K562 (cell line): ENCODE data around the gene CD93. TPM values are rescaled to one million over a fixed set of nuclear protein-coding genes. Genes with fewer than 3 reads are reported as not detected.

Experiments used
- ATF6 ChIP-seq: sonication (generic); formaldehyde crosslinking; IDR thresholded peaks from 2 replicates; pipeline ENCODE4 v1.4.0; 2020; ENCODE audit warnings: mild to moderate bottlenecking, missing genetic modification reagents
- BCOR ChIP-seq: fragments of 450-650 bp; IDR thresholded peaks from 2 replicates; pipeline ENCODE4 v1.6.1; 2016
- CHD1 ChIP-seq: fragments of 200-600 bp; sonication (generic); IDR thresholded peaks from one replicate; pipeline ENCODE4 v1.6.1; 2012; ENCODE audit warnings: mild to moderate bottlenecking, moderate library complexity, low read length, inconsistent platforms
- CSDE1 ChIP-seq, 2 experiments: fragments of 450-650 bp; IDR thresholded peaks; 2 replicates each; pipeline ENCODE4 v1.6.1; 2016; ENCODE audit warnings: mild to moderate bottlenecking in 1 of 2
- GATAD2B ChIP-seq: fragments of 450-650 bp; IDR thresholded peaks from 2 replicates; pipeline ENCODE4 v1.6.1; 2017; ENCODE audit warnings: mild to moderate bottlenecking, borderline replicate concordance
- HDAC6 ChIP-seq: IDR thresholded peaks from 2 replicates; pipeline ENCODE4 v1.6.1; 2012; ENCODE audit warnings: low read depth, mild to moderate bottlenecking, control low read depth, inconsistent platforms, low read length, moderate library complexity
- HDGF ChIP-seq: fragments of 450-650 bp; IDR thresholded peaks from 2 replicates; pipeline ENCODE4 v1.6.1; 2016
- ILF3 ChIP-seq: fragments of 450-650 bp; IDR thresholded peaks from 2 replicates; pipeline ENCODE4 v1.6.1; 2018; ENCODE audit warnings: antibody characterized with exemption, mild to moderate bottlenecking, moderate library complexity, borderline replicate concordance
- KAT7 ChIP-seq: sonication (generic); formaldehyde crosslinking; IDR thresholded peaks from 2 replicates; pipeline ENCODE4 v1.8.0; 2022; ENCODE audit warnings: missing genetic modification reagents, mild to moderate bottlenecking, borderline replicate concordance
- NCOA2 ChIP-seq, 2 experiments: fragments of 450-650 bp; IDR thresholded peaks; 2 replicates each; pipeline ENCODE4 v1.6.1; 2018; ENCODE audit warnings: mild to moderate bottlenecking in 2 of 2, moderate library complexity in 1 of 2; ENCODE audit not compliant: partially characterized antibody in 2 of 2
- NFATC3 ChIP-seq: fragments of 450-650 bp; IDR thresholded peaks from 2 replicates; pipeline ENCODE4 v1.6.1; 2017; ENCODE audit warnings: mild to moderate bottlenecking
- NR2C2 ChIP-seq, 2 experiments: fragments of 200-800 bp in 1 of 2; sonication (Bioruptor generic) in 1 of 2; sonication (generic) in 1 of 2; formaldehyde crosslinking in 1 of 2; IDR thresholded peaks; 2 replicates each; pipeline versions ENCODE4 v1.6.1 to v1.8.0; 2016 to 2022; ENCODE audit warnings: mild to moderate bottlenecking in 1 of 2, missing compliant biosample characterization in 1 of 2, missing genetic modification characterization in 1 of 2, missing genetic modification reagents in 1 of 2
- PRMT5 ChIP-seq: sonication (generic); formaldehyde crosslinking; IDR thresholded peaks from 2 replicates; pipeline ENCODE4 v1.5.0; 2020; ENCODE audit warnings: missing genetic modification reagents
- RBM39 ChIP-seq: fragments of 200-400 bp; formaldehyde crosslinking; optimal IDR thresholded peaks from 2 replicates; pipeline ENCODE3; 2018; ENCODE audit warnings: low read depth, low read length
- SAP30 ChIP-seq: fragments of 200-600 bp; sonication (generic); IDR thresholded peaks from 2 replicates; pipeline ENCODE4 v1.6.1; 2012; ENCODE audit warnings: borderline replicate concordance, low read depth, mild to moderate bottlenecking, moderate library complexity, low read length, control low read depth, inconsistent platforms; ENCODE audit not compliant: insufficient read depth, poor library complexity, severe bottlenecking
- TAF9B ChIP-seq: fragments of 450-650 bp; IDR thresholded peaks from 2 replicates; pipeline ENCODE4 v1.6.1; 2018; ENCODE audit warnings: mild to moderate bottlenecking; ENCODE audit not compliant: partially characterized antibody
- THRB ChIP-seq: fragments of 450-650 bp; formaldehyde crosslinking; conservative IDR thresholded peaks from 2 replicates; pipeline ENCODE4 v1.4.0; 2022; ENCODE audit warnings: mild to moderate bottlenecking, missing genetic modification characterization
- YY1 ChIP-seq, 3 experiments: IDR thresholded peaks; 2 replicates each; pipeline ENCODE4 v1.6.1; 2011; ENCODE audit warnings: low read length in 2 of 3, mild to moderate bottlenecking in 2 of 3, moderate library complexity in 2 of 3, borderline replicate concordance in 1 of 3, control low read depth in 1 of 3, low read depth in 1 of 3; ENCODE audit not compliant: insufficient read depth in 3 of 3, insufficient replicate concordance in 2 of 3, control insufficient read depth in 1 of 3, insufficient read length in 1 of 3; ENCODE audit errors: extremely low read depth in 1 of 3
- ZNF212 ChIP-seq: fragments of 450-650 bp; formaldehyde crosslinking; IDR thresholded peaks from 2 replicates; pipeline ENCODE4 v1.4.0; 2020; ENCODE audit warnings: mild to moderate bottlenecking
- ZNF436 ChIP-seq: fragments of 250-450, 450-650 bp; sonication (Bioruptor Pico); formaldehyde crosslinking; IDR thresholded peaks from 2 replicates; pipeline ENCODE4 v1.7.0; 2020; ENCODE audit warnings: mild to moderate bottlenecking
- polyA plus RNA-seq, 8 experiments: library from polyadenylated mRNA; depleted of rRNA in 4 of 8; stranded (reverse) in 5 of 8; unstranded in 3 of 8; fragments of >200 nt; fragmentation: Nextera tagmentation in 2 of 8; fragmentation: Illumina TruSeq in 1 of 8; extraction: Ambion mirVana in 2 of 8; extraction: Trizol in 1 of 8; gene quantifications; 2 replicates each; pipeline versions ENCODE4 v1.2.1 to v1.2.3, GENCODE V29; 2011 to 2014; ENCODE audit warnings: inconsistent platforms in 1 of 8, missing spikeins in 1 of 8
- total RNA-seq, 7 experiments: library from RNA; depleted of rRNA in 6 of 7; stranded (reverse); fragments of >200 nt in 6 of 7; fragmentation: Illumina TruSeq in 2 of 7; extraction: Trizol in 2 of 7; gene quantifications; 2 replicates each; pipeline versions ENCODE4 v1.2.1 to v1.2.3, GENCODE V29; 2011 to 2021; ENCODE audit warnings: low replicate concordance in 1 of 7
- TF ChIP-seq, protein P1 (sequence below): fragments of 250-450 bp; sonication (Bioruptor Pico); IDR thresholded peaks from 2 replicates; pipeline ENCODE4 v1.9.0; 2021; ENCODE audit warnings: mild to moderate bottlenecking, inconsistent platforms

Gene CD93
- total and polyA plus RNA-seq, 9 of the 15 experiments (the other 6 are each of a cell fraction or from before 2014, with no cell fraction given), result 0.03 to 0.20 (median 0.05) TPM

DNA sequence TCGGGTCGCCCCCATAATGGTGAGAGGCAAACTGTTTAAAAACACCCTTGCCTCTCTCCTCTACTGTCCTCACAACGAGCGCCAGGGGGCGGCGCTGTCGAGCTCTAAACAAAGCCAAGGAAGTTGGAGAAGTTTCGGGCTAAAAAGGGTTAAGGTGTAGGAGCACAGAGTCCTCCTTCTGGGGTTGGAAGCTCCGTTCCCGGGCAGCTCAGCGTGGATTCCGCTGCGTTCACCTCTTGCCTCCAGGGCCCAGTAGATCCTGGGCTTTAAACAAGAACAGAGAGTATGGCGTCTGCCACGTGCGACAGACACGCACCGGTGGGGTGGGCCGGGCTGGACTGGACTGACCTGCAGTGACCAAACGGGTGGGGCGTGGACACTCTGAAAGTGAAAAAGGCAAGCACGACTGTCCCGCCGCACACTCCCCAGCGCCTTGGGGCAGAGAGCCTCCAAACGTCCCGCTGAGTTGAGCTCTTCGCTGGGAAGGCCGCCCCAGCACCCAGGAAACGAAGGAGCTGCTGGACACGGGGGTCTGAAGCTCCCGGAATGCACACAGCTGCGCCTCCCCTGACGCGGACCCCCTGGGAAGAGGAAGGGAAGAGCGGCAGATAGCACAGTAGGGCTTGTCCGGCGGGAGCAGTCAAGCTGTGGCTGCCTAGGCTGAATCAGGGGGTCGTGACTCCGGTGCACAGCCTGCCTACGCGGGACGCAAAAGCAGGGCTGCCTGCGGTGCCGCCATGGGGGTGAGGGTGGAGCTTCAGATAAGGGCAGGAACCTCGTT is 35.1 kb downstream of the CD93 start (continued):
- TF ChIP-seq, protein P1, sequence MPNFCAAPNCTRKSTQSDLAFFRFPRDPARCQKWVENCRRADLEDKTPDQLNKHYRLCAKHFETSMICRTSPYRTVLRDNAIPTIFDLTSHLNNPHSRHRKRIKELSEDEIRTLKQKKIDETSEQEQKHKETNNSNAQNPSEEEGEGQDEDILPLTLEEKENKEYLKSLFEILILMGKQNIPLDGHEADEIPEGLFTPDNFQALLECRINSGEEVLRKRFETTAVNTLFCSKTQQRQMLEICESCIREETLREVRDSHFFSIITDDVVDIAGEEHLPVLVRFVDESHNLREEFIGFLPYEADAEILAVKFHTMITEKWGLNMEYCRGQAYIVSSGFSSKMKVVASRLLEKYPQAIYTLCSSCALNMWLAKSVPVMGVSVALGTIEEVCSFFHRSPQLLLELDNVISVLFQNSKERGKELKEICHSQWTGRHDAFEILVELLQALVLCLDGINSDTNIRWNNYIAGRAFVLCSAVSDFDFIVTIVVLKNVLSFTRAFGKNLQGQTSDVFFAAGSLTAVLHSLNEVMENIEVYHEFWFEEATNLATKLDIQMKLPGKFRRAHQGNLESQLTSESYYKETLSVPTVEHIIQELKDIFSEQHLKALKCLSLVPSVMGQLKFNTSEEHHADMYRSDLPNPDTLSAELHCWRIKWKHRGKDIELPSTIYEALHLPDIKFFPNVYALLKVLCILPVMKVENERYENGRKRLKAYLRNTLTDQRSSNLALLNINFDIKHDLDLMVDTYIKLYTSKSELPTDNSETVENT (CRISPR knock-in tag), result no peak
- TF ChIP-seq RBM39 (peak; percentile 61), KAT7 (CRISPR knock-in tag) (no peak), NR2C2 (CRISPR knock-in tag; IDR thresholded peaks at IDR 0.05) (no peak), NR2C2 (tag; IDR thresholded peaks at IDR 0.05) (peak; percentile 60), NCOA2 (IDR thresholded peaks at IDR 0.05; ENCODE audit: partially characterized antibody in 2 of 2) (no peak), TAF9B (peak; percentile 46), THRB (no peak), ILF3 (no peak), ZNF212 (CRISPR knock-in tag) (no peak), SAP30 (peak; percentile 25), ATF6 (no peak), YY1 (IDR thresholded peaks at IDR 0.05; ENCODE audit: borderline replicate concordance in 1 of 3, control insufficient read depth in 1 of 3, extremely low read depth in 1 of 3, insufficient read depth in 3 of 3, insufficient read length in 1 of 3, insufficient replicate concordance in 2 of 3, low read depth in 1 of 3, low read length in 2 of 3) (peak in 2 of 3 experiments; percentile 57 to 73), BCOR (no peak), NFATC3 (no peak), HDGF (no peak), CHD1 (no peak), CSDE1 (IDR thresholded peaks at IDR 0.05) (no peak), PRMT5 (CRISPR knock-in tag) (no peak), HDAC6 (no peak), GATAD2B (no peak), ZNF436 (no peak)
